DOHH2 (cell line): Measurements from ENCODE around the gene CYP46A1.

Experiments
- CTCF ChIP-seq: fragments of 200-600 bp; sonication (generic); IDR thresholded peaks from one replicate; pipeline ENCODE4 v1.5.1; 2014; ENCODE audit warnings: antibody characterized with exemption, mild to moderate bottlenecking, low read depth, low read length; ENCODE audit not compliant: poor library complexity, severe bottlenecking
- EZH2phosphoT487 ChIP-seq: fragments of 200-600 bp; sonication (generic); IDR thresholded peaks from 2 replicates; pipeline ENCODE4 v1.6.1; 2017; ENCODE audit warnings: borderline replicate concordance, mild to moderate bottlenecking, antibody characterized with exemption, low read length, moderate library complexity, mixed read lengths

- TF ChIP-seq CTCF: no peak
- no peak for TF ChIP-seq EZH2phosphoT487
Observed at GRCh38 chr14:99744199-99744872, 60.2 kb downstream of the CYP46A1 start.
